ENCODE data around the gene ARHGEF28.
A peak's percentile ranks its signal among the peaks of the same experiment; 100 is the strongest.

Gene ARHGEF28

GRCh38 chr5:73897893-73898292 is 271.9 kb downstream of the ARHGEF28 start:
- no peaks in the 10 kb centered on the region for H3K9me3 ChIP-seq (replicated peaks; ENCODE audit: insufficient read depth, low read length)
- H3F3A ChIP-seq (ENCODE audit: insufficient read depth, low read length) = peaks cover 3% of the 10 kb centered on the region; the same call in 1 of the 2 replicates
- H4K20me1 ChIP-seq (ENCODE audit: insufficient read depth, low read length) = no peaks in the 10 kb centered on the region
- H3K9me2 ChIP-seq (replicated peaks; ENCODE audit: insufficient read depth, low read length) = no peaks in the 10 kb centered on the region
- peaks cover 13% of the 10 kb centered on the region for H3K4me1 ChIP-seq (ENCODE audit: low read length)
- TF ChIP-seq EZH2phosphoT487 (IDR thresholded peaks at IDR 0.05; ENCODE audit: low read length) (no peak), CTCF (IDR thresholded peaks at IDR 0.05; ENCODE audit: low read length) (no peak), EZH2 (optimal IDR thresholded peaks at IDR 0.05; ENCODE audit: low read depth, low read length) (no peak)
- no peak overlapping the region for H3K9ac ChIP-seq (ENCODE audit: low read length)
- H3K27ac ChIP-seq (ENCODE audit: low read length) = no peak overlapping the region
- no peaks in the 10 kb centered on the region for H3K36me3 ChIP-seq (replicated peaks; ENCODE audit: insufficient read depth, low read length)
- no peak overlapping the region for H3K4me2 ChIP-seq (ENCODE audit: low read depth, low read length)
- H3K4me3 ChIP-seq (ENCODE audit: low read length) = no peak overlapping the region
- no peaks in the 10 kb centered on the region for H3K27me3 ChIP-seq (replicated peaks; ENCODE audit: insufficient read depth, low read length)
- no peak overlapping the region for H2AFZ ChIP-seq (ENCODE audit: low read length)
- no peak for DNase-seq
- H3K79me2 ChIP-seq (ENCODE audit: low read length) = no peaks in the 10 kb centered on the region

- peaks cover 13% of the 10 kb centered on the region for H3K4me1 ChIP-seq (ENCODE audit: low read length)
- no peaks in the 10 kb centered on the region for H3K9me2 ChIP-seq (replicated peaks; ENCODE audit: insufficient read depth, low read length)
- H3K27me3 ChIP-seq (replicated peaks; ENCODE audit: insufficient read depth, low read length) = no peaks in the 10 kb centered on the region
- peaks cover 3% of the 10 kb centered on the region; the same call in 1 of the 2 replicates for H3F3A ChIP-seq (ENCODE audit: insufficient read depth, low read length)
- no peaks in the 10 kb centered on the region for H4K20me1 ChIP-seq (ENCODE audit: insufficient read depth, low read length)
- H3K4me2 ChIP-seq (ENCODE audit: low read depth, low read length) = peak overlapping the region; percentile 74
- no peaks in the 10 kb centered on the region for H3K9me3 ChIP-seq (replicated peaks; ENCODE audit: insufficient read depth, low read length)
- H2AFZ ChIP-seq (ENCODE audit: low read length) = peak overlapping the region; percentile 73
- peak overlapping the region; percentile 25; the same call in 1 of the 2 replicates for H3K4me3 ChIP-seq (ENCODE audit: low read length)
- no peak for TF ChIP-seq EZH2phosphoT487 (IDR thresholded peaks at IDR 0.05; ENCODE audit: low read length)
- TF ChIP-seq CTCF (IDR thresholded peaks at IDR 0.05; ENCODE audit: low read length) = no peak
- TF ChIP-seq EZH2 (optimal IDR thresholded peaks at IDR 0.05; ENCODE audit: low read depth, low read length) = no peak
- H3K27ac ChIP-seq (ENCODE audit: low read length) = peak overlapping the region; percentile 47; the same call in 1 of the 2 replicates
- H3K79me2 ChIP-seq (ENCODE audit: low read length) = no peaks in the 10 kb centered on the region
- DNase-seq = peak; percentile 46
- H3K36me3 ChIP-seq (replicated peaks; ENCODE audit: insufficient read depth, low read length) = no peaks in the 10 kb centered on the region
- H3K9ac ChIP-seq (ENCODE audit: low read length) = peak overlapping the region; percentile 19; the same call in 1 of the 2 replicates
Observed at GRCh38 chr5:73899055-73899454, 273.1 kb downstream of the ARHGEF28 start.

GRCh38 chr5:73899916-73900315 is 273.9 kb downstream of the ARHGEF28 start:
- no peaks in the 10 kb centered on the region for H4K20me1 ChIP-seq (ENCODE audit: insufficient read depth, low read length)
- peaks cover 13% of the 10 kb centered on the region for H3K4me1 ChIP-seq (ENCODE audit: low read length)
- no peak for TF ChIP-seq CTCF (IDR thresholded peaks at IDR 0.05; ENCODE audit: low read length)
- no peak for TF ChIP-seq EZH2phosphoT487 (IDR thresholded peaks at IDR 0.05; ENCODE audit: low read length)
- TF ChIP-seq EZH2 (optimal IDR thresholded peaks at IDR 0.05; ENCODE audit: low read depth, low read length) = no peak
- H3K36me3 ChIP-seq (replicated peaks; ENCODE audit: insufficient read depth, low read length) = no peaks in the 10 kb centered on the region
- peaks cover 3% of the 10 kb centered on the region; the same call in 1 of the 2 replicates for H3F3A ChIP-seq (ENCODE audit: insufficient read depth, low read length)
- H3K9ac ChIP-seq (ENCODE audit: low read length) = no peak overlapping the region
- no peak overlapping the region for H3K27ac ChIP-seq (ENCODE audit: low read length)
- H3K4me2 ChIP-seq (ENCODE audit: low read depth, low read length) = no peak overlapping the region
- H3K9me2 ChIP-seq (replicated peaks; ENCODE audit: insufficient read depth, low read length) = no peaks in the 10 kb centered on the region
- no peak for DNase-seq
- no peaks in the 10 kb centered on the region for H3K9me3 ChIP-seq (replicated peaks; ENCODE audit: insufficient read depth, low read length)
- no peaks in the 10 kb centered on the region for H3K27me3 ChIP-seq (replicated peaks; ENCODE audit: insufficient read depth, low read length)
- no peaks in the 10 kb centered on the region for H3K79me2 ChIP-seq (ENCODE audit: low read length)
- H2AFZ ChIP-seq (ENCODE audit: low read length) = no peak overlapping the region
- no peak overlapping the region for H3K4me3 ChIP-seq (ENCODE audit: low read length)
